IMR-90 (cell line): ENCODE measurements around the gene FCRLB. TPM values are rescaled to one million over a fixed set of nuclear protein-coding genes. Genes with fewer than 3 reads are reported as not detected.

Source experiments
- ATAC-seq: fragments of 200-7000 bp; cut with Tn5 transposase; 2 replicates; pipeline ENCODE4 v1.9.1; 2020; ENCODE audit warnings: low read depth, mild to moderate bottlenecking, moderate library complexity
- BruUV-seq: library from RNA; stranded (reverse); fragments of 400-500 nt; replicated peaks from 2 replicates; lab custom pipeline; 2021; lab: Mats Ljungman, UMichigan
- CTCF ChIA-PET: fragments of 300-600 bp; formaldehyde crosslinking; extraction: SDS; loops from one replicate; lab custom pipeline; 2021; ENCODE audit warnings: antibody characterized with exemption; lab: Yijun Ruan, JAX
- POLR2A ChIA-PET: fragments of 300-600 bp; sonication (Branson Sonifier 250); formaldehyde crosslinking; loops from one replicate; lab custom pipeline; 2022; ENCODE audit warnings: antibody characterized with exemption; ENCODE audit not compliant: unreplicated experiment; lab: Charles Lee
- DNase-seq: peaks from one replicate; pipeline ENCODE4 v3.0.0; 2013
- H2AFZ ChIP-seq: replicated peaks from 2 replicates; pipeline ENCODE3; 2013; ENCODE audit warnings: low read length, mild to moderate bottlenecking; ENCODE audit not compliant: poor library complexity
- H2AK5ac ChIP-seq: 2 replicates; pipeline ENCODE4 v1.6.1; 2013; ENCODE audit warnings: low read depth, low read length, inconsistent platforms
- H2AK9ac ChIP-seq: replicated peaks from 2 replicates; pipeline ENCODE3; 2013; ENCODE audit warnings: mild to moderate bottlenecking, low read depth, low read length, moderate library complexity; ENCODE audit not compliant: poor library complexity
- H2BK120ac ChIP-seq: 2 replicates; pipeline ENCODE4 v1.6.1; 2013; ENCODE audit warnings: low read depth, low read length, inconsistent platforms
- H2BK15ac ChIP-seq: 3 replicates; pipeline ENCODE4 v1.6.1; 2013; ENCODE audit warnings: low read depth, low read length, inconsistent platforms
- H2BK20ac ChIP-seq: 2 replicates; pipeline ENCODE4 v1.6.1; 2013; ENCODE audit warnings: low read depth, mild to moderate bottlenecking, inconsistent platforms, low read length, moderate library complexity
- H2BK5ac ChIP-seq: 2 replicates; pipeline ENCODE4 v1.6.1; 2013; ENCODE audit warnings: mild to moderate bottlenecking, low read depth, low read length, inconsistent platforms; ENCODE audit not compliant: poor library complexity, severe bottlenecking
- H3K14ac ChIP-seq: replicated peaks from 2 replicates; pipeline ENCODE4 v1.6.1; 2013; ENCODE audit warnings: low read depth, low read length, inconsistent platforms
- H3K18ac ChIP-seq: 2 replicates; pipeline ENCODE4 v1.6.1; 2013; ENCODE audit warnings: low read depth, low read length, control low read depth
- H3K23ac ChIP-seq: 2 replicates; pipeline ENCODE4 v1.6.1; 2013; ENCODE audit warnings: low read depth, low read length, inconsistent platforms
- H3K27ac ChIP-seq: 2 replicates; pipeline ENCODE4 v1.5.1; 2013; ENCODE audit warnings: mild to moderate bottlenecking, control low read depth, low read length; ENCODE audit not compliant: insufficient read depth
- H3K27me3 ChIP-seq: 2 replicates; pipeline ENCODE4 v1.6.1; 2013; ENCODE audit warnings: low read length; ENCODE audit not compliant: control insufficient read depth, insufficient read depth
- H3K36me3 ChIP-seq: 2 replicates; pipeline ENCODE4 v1.6.1; 2013; ENCODE audit warnings: low read length, mixed read lengths; ENCODE audit not compliant: control insufficient read depth, insufficient read depth
- H3K4ac ChIP-seq: 2 replicates; pipeline ENCODE4 v1.6.1; 2013; ENCODE audit warnings: low read depth, low read length, inconsistent platforms
- H3K4me1 ChIP-seq: 2 replicates; pipeline ENCODE4 v1.6.1; 2013; ENCODE audit warnings: low read length, mixed read lengths; ENCODE audit not compliant: control insufficient read depth, insufficient read depth
- H3K4me2 ChIP-seq: 2 replicates; pipeline ENCODE4 v1.6.1; 2013; ENCODE audit warnings: low read depth, mild to moderate bottlenecking, control low read depth, low read length, moderate library complexity
- H3K4me3 ChIP-seq: 2 replicates; pipeline ENCODE4 v1.5.1; 2013; ENCODE audit warnings: low read depth, mild to moderate bottlenecking, control low read depth, low read length, moderate library complexity; ENCODE audit not compliant: insufficient read depth
- H3K56ac ChIP-seq: 2 replicates; pipeline ENCODE4 v1.6.1; 2013; ENCODE audit warnings: low read length, inconsistent platforms; ENCODE audit not compliant: insufficient read depth; ENCODE audit errors: extremely low read depth
- H3K79me1 ChIP-seq, 2 experiments: 2 replicates each; pipeline ENCODE4 v1.6.1; 2013; ENCODE audit warnings: low read length in 2 of 2, inconsistent platforms in 1 of 2, low read depth in 1 of 2
- H3K9ac ChIP-seq: 2 replicates; pipeline ENCODE4 v1.6.1; 2013; ENCODE audit warnings: low read depth, low read length, control low read depth
- H3K9me1 ChIP-seq: 2 replicates; pipeline ENCODE4 v1.6.1; 2013; ENCODE audit warnings: low read length, inconsistent platforms; ENCODE audit not compliant: insufficient read depth
- H3K9me3 ChIP-seq: 2 replicates; pipeline ENCODE4 v1.6.1; 2013; ENCODE audit warnings: low read length; ENCODE audit not compliant: control insufficient read depth, insufficient read depth
- H4K20me1 ChIP-seq: 2 replicates; pipeline ENCODE4 v1.6.1; 2013; ENCODE audit warnings: low read length, inconsistent platforms; ENCODE audit not compliant: insufficient read depth
- H4K5ac ChIP-seq: 2 replicates; pipeline ENCODE4 v1.6.1; 2013; ENCODE audit warnings: mild to moderate bottlenecking, low read depth, low read length, control low read depth
- H4K8ac ChIP-seq, 2 experiments: 2 replicates each; pipeline ENCODE4 v1.6.1; 2013; ENCODE audit warnings: low read depth in 2 of 2, low read length in 2 of 2, control low read depth in 1 of 2, inconsistent platforms in 1 of 2
- H4K91ac ChIP-seq: 2 replicates; pipeline ENCODE4 v1.6.1; 2013; ENCODE audit warnings: low read depth, low read length, inconsistent platforms; ENCODE audit not compliant: insufficient read depth
- BHLHE40 ChIP-seq: fragments of 150-350 bp; IDR thresholded peaks from 2 replicates; pipeline ENCODE4 v1.6.1; 2016; ENCODE audit warnings: mild to moderate bottlenecking, low read depth, low read length
- CHD1 ChIP-seq: IDR thresholded peaks from 2 replicates; pipeline ENCODE4 v1.6.1; 2012; ENCODE audit warnings: low read depth, low read length, improper control_type of control experiment
- CTCF ChIP-seq: conservative IDR thresholded peaks from 2 replicates; pipeline ENCODE4 v1.5.1; 2012; ENCODE audit warnings: mild to moderate bottlenecking, low read depth, low read length, improper control_type of control experiment
- FOS ChIP-seq: fragments of 150-350 bp; IDR thresholded peaks from 2 replicates; pipeline ENCODE4 v1.6.1; 2016; ENCODE audit warnings: low read depth, low read length
- MAZ ChIP-seq: IDR thresholded peaks from 2 replicates; pipeline ENCODE4 v1.6.1; 2012; ENCODE audit warnings: low read depth, mild to moderate bottlenecking, low read length, improper control_type of control experiment, moderate library complexity, borderline replicate concordance
- NFE2L2 ChIP-seq: fragments of 150-350 bp; IDR thresholded peaks from 2 replicates; pipeline ENCODE4 v1.6.1; 2016; ENCODE audit warnings: low read depth, mild to moderate bottlenecking, low read length
- RFX5 ChIP-seq: IDR thresholded peaks from 2 replicates; pipeline ENCODE4 v1.8.0; 2012; ENCODE audit warnings: low read depth, mild to moderate bottlenecking, low read length, moderate library complexity
- SMC3 ChIP-seq: fragments of 150-350 bp; IDR thresholded peaks from 2 replicates; pipeline ENCODE4 v1.6.1; 2016; ENCODE audit warnings: low read depth, mild to moderate bottlenecking, antibody characterized with exemption, low read length, moderate library complexity
- WGBS, 2 experiments: methylation state at CpG; one replicate each; pipeline versions ENCODE4 v1.1.5 to v1.1.7; 2013; ENCODE audit warnings: missing lambda C conversion rate in 2 of 2; ENCODE audit not compliant: insufficient read length in 1 of 2; ENCODE audit errors: extremely low coverage in 2 of 2; 5-methylcytosine and 5-hydroxymethylcytosine counted together
- dilution Hi-C: fragments of 300-500 bp; cut with HindIII; formaldehyde crosslinking; loops from one replicate; pipeline ENCODE4 v1.14.3; 2018; ENCODE audit warnings: low sequenced_read_pairs; ENCODE audit not compliant: unreplicated experiment
- in situ Hi-C: fragments of 300-500 bp; cut with MboI; formaldehyde crosslinking; loops from 3 replicates; pipeline ENCODE4 v1.14.3; 2019; ENCODE audit warnings: low sequenced_read_pairs, inconsistent platforms, mixed read lengths
- intact Hi-C: fragments of 100-400 bp; cut with micrococcal nuclease; formaldehyde crosslinking; loops from 2 replicates; pipeline ENCODE4 v1.10.0; 2022
- polyA plus RNA-seq, 3 experiments: library from polyadenylated mRNA; depleted of rRNA; stranded (reverse); fragments of >200 nt; gene quantifications; 2 replicates each; pipeline ENCODE4 v1.2.3, GENCODE V29; 2012; ENCODE audit warnings: low replicate concordance in 1 of 3
- total RNA-seq: library from RNA; depleted of rRNA; stranded (reverse); fragments of >200 nt; gene quantifications from 2 replicates; pipeline ENCODE4 v1.2.3, GENCODE V29; 2012
- TF ChIP-seq, protein P1 (sequence below): fragments of 150-350 bp; IDR thresholded peaks from 2 replicates; pipeline ENCODE4 v1.6.1; 2016; ENCODE audit warnings: low read depth, mild to moderate bottlenecking, low read length, moderate library complexity, borderline replicate concordance
- TF ChIP-seq, protein P2 (sequence below): fragments of 150-350 bp; IDR thresholded peaks from 2 replicates; pipeline ENCODE4 v1.6.1; 2017; ENCODE audit warnings: mild to moderate bottlenecking, antibody characterized with exemption, low read length, low read depth

Gene FCRLB
- total and polyA plus RNA-seq, 2 of the 4 experiments (the other 2 are of a cell fraction): 0.90 to 2.2 TPM

GRCh38 chr1:161739865-161740566 lies 18.7 kb downstream of the FCRLB start:
- Histone ChIP-seq H3K56ac (no peak overlapping the region), H2BK5ac (no peak overlapping the region), H4K8ac (no peak overlapping the region), H3K27ac (no peak overlapping the region), H3K9me3 (no peaks in the 10 kb centered on the region), H2BK20ac (no peak overlapping the region), H4K20me1 (no peaks in the 10 kb centered on the region), H3K18ac (no peak overlapping the region), H2AK9ac (no peak overlapping the region), H4K91ac (no peak overlapping the region), H2BK15ac (no peak overlapping the region), H3K4me2 (no peak overlapping the region), H3K36me3 (no peaks in the 10 kb centered on the region), H3K14ac (no peak overlapping the region), H3K9me1 (peaks cover 5% of the 10 kb centered on the region), H3K4me3 (no peak overlapping the region), H2AFZ (no peak overlapping the region), H3K9ac (no peak overlapping the region), H4K5ac (no peak overlapping the region), H3K79me1 (no peaks in the 10 kb centered on the region), H2AK5ac (no peak overlapping the region), H3K23ac (no peak overlapping the region), H2BK120ac (no peak overlapping the region), H3K27me3 (no peaks in the 10 kb centered on the region), H3K4ac (no peak overlapping the region), H3K4me1 (peaks cover 7% of the 10 kb centered on the region)
- no TSS peak for BruUV-seq
- intact Hi-C loops (loop anchor here (10.0 kb wide), 1 partner anchor 175 kb away; no protein-coding TSS in a partner anchor), in situ Hi-C loops (loop anchor here (10.0 to 25.0 kb wide), 4 partner anchors 103 to 525 kb away; partner anchors contain the start of genes FCER1G, FCGR3A and FCGR3B), dilution Hi-C loops (no loop called here)
- ChIA-PET POLR2A (no interaction called here), CTCF (interaction anchor here (0.6 to 1.7 kb wide), 3 partner anchors 14 to 454 kb away, joined by 3 to 7 read pairs (median 5); no protein-coding TSS in a partner anchor)
- DNase-seq (no peak), ATAC-seq (no peak)
- no CpG with 5 or more reads among the region's 8 CpGs for WGBS, 2 experiments
- TF ChIP-seq, protein P1, sequence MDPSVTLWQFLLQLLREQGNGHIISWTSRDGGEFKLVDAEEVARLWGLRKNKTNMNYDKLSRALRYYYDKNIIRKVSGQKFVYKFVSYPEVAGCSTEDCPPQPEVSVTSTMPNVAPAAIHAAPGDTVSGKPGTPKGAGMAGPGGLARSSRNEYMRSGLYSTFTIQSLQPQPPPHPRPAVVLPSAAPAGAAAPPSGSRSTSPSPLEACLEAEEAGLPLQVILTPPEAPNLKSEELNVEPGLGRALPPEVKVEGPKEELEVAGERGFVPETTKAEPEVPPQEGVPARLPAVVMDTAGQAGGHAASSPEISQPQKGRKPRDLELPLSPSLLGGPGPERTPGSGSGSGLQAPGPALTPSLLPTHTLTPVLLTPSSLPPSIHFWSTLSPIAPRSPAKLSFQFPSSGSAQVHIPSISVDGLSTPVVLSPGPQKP: no peak
- TF ChIP-seq CHD1: no peak
- TF ChIP-seq RFX5: no peak
- no peak for TF ChIP-seq SMC3
- TF ChIP-seq FOS: no peak
- no peak for TF ChIP-seq CTCF
- TF ChIP-seq BHLHE40: no peak
- TF ChIP-seq NFE2L2: no peak
- TF ChIP-seq, protein P2, sequence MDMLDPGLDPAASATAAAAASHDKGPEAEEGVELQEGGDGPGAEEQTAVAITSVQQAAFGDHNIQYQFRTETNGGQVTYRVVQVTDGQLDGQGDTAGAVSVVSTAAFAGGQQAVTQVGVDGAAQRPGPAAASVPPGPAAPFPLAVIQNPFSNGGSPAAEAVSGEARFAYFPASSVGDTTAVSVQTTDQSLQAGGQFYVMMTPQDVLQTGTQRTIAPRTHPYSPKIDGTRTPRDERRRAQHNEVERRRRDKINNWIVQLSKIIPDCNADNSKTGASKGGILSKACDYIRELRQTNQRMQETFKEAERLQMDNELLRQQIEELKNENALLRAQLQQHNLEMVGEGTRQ: no peak
- no peak for TF ChIP-seq MAZ
